OCI-LY3 (cell line): ENCODE measurements around the gene SLC35F3.
"Not testable (repeated sequence)": the region's sequence is repeated elsewhere in the genome, so short reads cannot be mapped to it uniquely, and the experiment has no call there.

Experiments
- CTCF ChIP-seq: fragments of 200-600, 300-600 bp; sonication (generic); IDR thresholded peaks from 2 replicates; pipeline ENCODE4 v1.5.1; 2014; ENCODE audit warnings: antibody characterized with exemption, low read length, low read depth
- EZH2phosphoT487 ChIP-seq: fragments of 200-600 bp; shearing (Covaris generic); IDR thresholded peaks from 2 replicates; pipeline ENCODE4 v1.6.1; 2018; ENCODE audit warnings: antibody characterized with exemption, mixed run types, low read depth

- not testable (repeated sequence) for TF ChIP-seq CTCF, EZH2phosphoT487
These were observed 307.4 kb downstream of the SLC35F3 start for GRCh38 chr1:234211855-234212254.
